Lower leg skin (tissue), 3 donors: ENCODE data around the gene RCN2.

ENCODE experiments used
- POLR2A ChIP-seq, 2 donors: fragments of 450-650 bp; IDR thresholded peaks; one replicate each; pipeline ENCODE4 v1.6.1; 2016 to 2017; ENCODE audit warnings: antibody characterized with exemption in 2 of 2, mild to moderate bottlenecking in 1 of 2, moderate library complexity in 1 of 2
- TF ChIP-seq, protein P1 (sequence below), 3 donors: fragments of 450-650 bp; IDR thresholded peaks; one replicate each; pipeline ENCODE4 v1.5.1; 2016; ENCODE audit warnings: antibody characterized with exemption in 3 of 3, mild to moderate bottlenecking in 3 of 3, moderate library complexity in 2 of 3

DNA sequence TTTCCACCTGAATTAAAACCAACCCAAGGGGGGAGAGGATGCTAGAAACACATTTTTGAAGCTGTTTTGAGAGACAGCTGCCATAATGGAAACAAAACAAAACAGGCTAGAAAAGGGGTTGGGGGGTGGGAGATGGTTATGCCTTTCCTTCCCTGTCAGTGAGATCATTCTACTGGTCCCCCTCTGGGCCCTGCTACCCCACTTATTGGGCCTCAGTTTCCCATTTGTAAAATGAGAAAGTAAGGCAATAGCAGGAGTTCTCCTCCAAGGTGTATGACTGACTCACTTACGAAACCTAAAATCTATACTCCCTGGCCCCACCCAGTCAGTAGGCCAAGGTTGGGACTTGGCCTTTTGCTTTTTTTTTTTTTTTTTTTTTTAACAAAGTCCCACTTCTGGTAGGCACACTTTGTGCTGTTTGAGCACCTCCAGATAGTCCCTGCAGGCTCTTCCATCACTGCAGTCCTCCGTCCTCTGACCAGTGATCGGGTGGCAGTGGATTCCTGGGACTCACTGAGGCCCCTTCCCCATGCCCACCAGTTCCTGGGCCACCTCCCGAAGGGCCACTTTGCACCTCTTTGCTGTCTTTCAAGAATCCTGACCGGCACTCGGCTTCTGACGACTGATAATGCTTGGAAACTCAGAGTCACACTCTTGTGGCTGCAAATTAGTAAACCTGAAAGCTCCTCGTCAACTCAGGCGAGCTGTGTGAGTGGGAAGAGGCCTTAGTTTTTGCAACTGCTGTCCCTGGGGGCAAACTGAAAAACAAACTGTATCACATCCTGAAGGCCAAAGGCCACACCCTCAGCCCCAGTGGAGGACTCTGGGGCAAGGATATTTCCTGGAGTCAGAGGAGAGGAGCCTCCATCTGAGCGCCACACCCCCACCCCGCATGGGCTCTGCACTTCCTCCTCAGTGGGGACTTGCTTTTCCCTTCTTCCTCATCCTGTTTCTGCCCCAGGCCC lies 56.6 kb downstream of the RCN2 start:
- TF ChIP-seq, protein P1, sequence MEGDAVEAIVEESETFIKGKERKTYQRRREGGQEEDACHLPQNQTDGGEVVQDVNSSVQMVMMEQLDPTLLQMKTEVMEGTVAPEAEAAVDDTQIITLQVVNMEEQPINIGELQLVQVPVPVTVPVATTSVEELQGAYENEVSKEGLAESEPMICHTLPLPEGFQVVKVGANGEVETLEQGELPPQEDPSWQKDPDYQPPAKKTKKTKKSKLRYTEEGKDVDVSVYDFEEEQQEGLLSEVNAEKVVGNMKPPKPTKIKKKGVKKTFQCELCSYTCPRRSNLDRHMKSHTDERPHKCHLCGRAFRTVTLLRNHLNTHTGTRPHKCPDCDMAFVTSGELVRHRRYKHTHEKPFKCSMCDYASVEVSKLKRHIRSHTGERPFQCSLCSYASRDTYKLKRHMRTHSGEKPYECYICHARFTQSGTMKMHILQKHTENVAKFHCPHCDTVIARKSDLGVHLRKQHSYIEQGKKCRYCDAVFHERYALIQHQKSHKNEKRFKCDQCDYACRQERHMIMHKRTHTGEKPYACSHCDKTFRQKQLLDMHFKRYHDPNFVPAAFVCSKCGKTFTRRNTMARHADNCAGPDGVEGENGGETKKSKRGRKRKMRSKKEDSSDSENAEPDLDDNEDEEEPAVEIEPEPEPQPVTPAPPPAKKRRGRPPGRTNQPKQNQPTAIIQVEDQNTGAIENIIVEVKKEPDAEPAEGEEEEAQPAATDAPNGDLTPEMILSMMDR (IDR thresholded peaks at IDR 0.05): no peak
- no peak for TF ChIP-seq POLR2A (IDR thresholded peaks at IDR 0.05)
